HG03442 (cell line): ENCODE measurements around the gene NOL11.
"Not testable (repeated sequence)": the region's sequence is repeated elsewhere in the genome, so short reads cannot be mapped to it uniquely, and the experiment has no call there.

Experiments
- ATAC-seq: cut with Tn5 transposase; IDR thresholded peaks from one replicate; pipeline ENCODE4 v1.9.1; 2021; ENCODE audit warnings: mild to moderate bottlenecking, moderate library complexity; ENCODE audit not compliant: unreplicated experiment

NOL11 gene

GRCh38 chr17:67752160-67752559, 34.4 kb downstream of the NOL11 start:
- not testable (repeated sequence) for ATAC-seq

- ATAC-seq: no peak
Observed at GRCh38 chr17:67753026-67753425, 35.3 kb downstream of the NOL11 start.

DNA sequence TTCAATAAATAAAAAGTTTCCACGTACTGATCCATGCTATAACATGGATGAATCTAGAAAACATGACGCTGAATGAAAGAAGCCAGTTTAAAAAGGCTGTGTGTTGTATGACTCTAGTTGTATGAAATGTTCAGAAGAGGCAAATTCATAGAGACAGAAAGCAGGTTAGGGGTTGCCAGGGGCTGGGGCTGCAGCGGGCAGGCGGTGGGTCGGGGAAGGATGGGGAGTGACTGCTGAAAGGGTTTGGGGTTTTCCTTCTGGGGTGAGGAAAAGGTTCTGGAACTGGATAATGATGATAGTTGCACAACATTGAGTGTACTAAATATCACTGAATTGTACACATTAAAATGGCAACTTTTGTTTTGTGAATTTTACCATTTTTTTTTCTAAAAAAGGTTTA, 36.3 kb downstream of the NOL11 start:
- no peak for ATAC-seq

DNA sequence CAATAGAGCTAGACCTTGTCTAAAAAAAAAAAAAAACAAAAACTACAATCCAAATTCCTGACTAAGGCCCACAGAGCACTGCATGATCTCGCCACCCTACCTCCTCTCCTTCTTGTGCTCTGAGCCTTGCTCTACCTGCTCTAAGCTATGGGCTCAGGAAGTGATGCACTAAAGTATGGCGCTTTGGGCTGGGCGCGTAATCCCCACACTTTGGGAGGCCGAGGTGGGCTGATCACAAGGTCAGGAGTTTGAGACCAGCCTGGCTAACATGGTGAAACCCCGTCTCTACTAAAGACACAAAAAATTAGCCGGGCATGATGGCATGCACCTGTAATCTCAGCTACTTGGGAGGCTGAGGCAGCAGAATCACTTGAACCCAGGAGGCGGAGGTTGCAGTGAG, 37.0 kb downstream of the NOL11 start:
- ATAC-seq: not testable (repeated sequence)

- ATAC-seq: not testable (repeated sequence)
Observed at GRCh38 chr17:67756766-67757165, 39.0 kb downstream of the NOL11 start.

GRCh38 chr17:67759355-67760171, 41.8 kb downstream of the NOL11 start:
- ATAC-seq: no peak

GRCh38 chr17:67765623-67766022, 47.9 kb downstream of the NOL11 start:
- ATAC-seq: no peak

DNA sequence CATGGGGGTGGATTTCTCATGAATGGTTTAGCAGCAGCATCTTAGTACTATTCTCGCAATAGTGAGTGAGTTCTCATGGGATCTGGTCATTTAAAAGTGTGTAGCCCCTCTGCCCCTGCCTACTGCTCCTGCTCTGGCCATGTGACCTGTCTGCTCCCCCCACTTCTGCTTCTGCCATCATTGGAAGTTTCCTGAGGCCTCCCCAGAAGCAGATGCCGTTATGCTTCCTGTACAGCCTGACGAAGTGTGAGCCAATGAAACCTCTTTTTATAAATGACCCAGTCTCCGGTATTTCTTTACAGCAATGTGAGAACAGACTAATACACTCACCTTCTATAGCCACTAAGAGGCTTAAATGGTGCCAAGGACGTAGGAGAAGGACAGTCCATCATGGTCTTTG, 51.5 kb downstream of the NOL11 start:
- no peak for ATAC-seq

DNA sequence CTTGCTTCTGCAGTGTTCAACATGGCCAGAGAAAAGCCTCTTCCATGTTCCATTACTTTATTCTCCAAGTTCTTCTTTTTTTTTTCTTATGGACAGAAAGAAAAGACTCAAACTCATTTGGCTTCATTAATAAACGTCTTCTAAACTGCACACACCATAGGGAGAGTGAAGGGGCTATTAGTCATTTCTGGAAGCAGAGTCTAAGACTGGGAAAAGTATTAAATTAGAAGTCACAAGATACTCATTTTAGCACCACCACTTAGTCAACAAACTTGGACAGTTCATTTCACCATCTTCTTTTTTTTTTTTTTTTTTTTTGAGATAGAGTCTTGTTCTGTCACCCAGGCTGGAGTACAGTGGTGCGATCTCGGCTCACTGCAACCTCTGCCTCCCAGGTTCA, 52.8 kb downstream of the NOL11 start:
- no peak for ATAC-seq

DNA sequence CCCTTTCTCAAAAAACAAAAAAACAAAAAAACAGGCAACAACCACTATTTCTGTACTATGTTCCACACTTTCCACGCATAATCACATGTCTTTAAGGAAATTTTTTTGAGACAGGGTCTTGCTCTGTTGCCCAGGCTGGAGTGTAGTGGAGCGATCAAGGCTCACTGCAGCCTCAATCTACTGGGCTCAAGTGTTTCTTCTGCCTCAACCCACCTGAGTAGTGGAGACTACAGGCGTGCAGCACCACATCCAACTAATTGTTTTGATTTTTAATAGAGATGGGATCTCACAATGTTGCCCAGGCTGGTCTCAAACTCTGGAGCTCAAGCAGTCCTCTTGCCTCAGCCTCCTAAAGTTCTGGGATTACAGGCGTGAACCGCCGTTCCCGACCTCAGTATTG, 54.9 kb downstream of the NOL11 start:
- no peak for ATAC-seq

DNA sequence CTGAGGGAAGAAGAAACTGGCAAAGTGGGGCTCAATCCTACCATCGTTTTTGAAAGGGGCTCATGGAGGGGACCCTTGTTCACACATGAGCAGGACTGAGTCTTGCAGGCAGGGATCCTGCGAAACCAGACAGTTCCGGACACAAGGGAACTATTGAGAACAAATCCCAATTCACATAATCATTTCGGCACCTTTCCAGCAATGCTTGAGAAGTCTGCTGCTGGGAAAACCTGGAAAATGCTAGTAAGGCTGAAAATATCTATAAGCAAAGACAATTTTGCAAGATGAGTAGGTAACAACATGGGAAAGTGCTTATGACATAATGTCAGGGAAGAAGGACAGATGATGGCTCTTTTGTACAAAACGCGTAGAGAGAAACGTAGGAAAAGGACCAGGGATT, 55.5 kb downstream of the NOL11 start:
- ATAC-seq: no peak

GRCh38 chr17:67779098-67779672, 61.4 kb downstream of the NOL11 start:
- no peak for ATAC-seq

- no peak for ATAC-seq
Observed at GRCh38 chr17:67784364-67785121, 66.8 kb downstream of the NOL11 start.

- no peak for ATAC-seq
Observed at GRCh38 chr17:67785122-67785477, 67.4 kb downstream of the NOL11 start.

GRCh38 chr17:67785504-67785903, 67.8 kb downstream of the NOL11 start:
- ATAC-seq: no peak
